Activated CD8-positive, alpha-beta memory T cell treated with anti-CD3 and anti-CD28 coated beads for 48 hours (primary cell): Measurements from ENCODE around the gene LGR6.
"Not testable (repeated sequence)": the region's sequence is repeated elsewhere in the genome, so short reads cannot be mapped to it uniquely, and the experiment has no call there.

Source experiments
- DNase-seq, 3 experiments: peaks; one replicate each; pipeline ENCODE4 v3.0.0-alpha.2; 2020; ENCODE audit warnings: low read depth in 2 of 3, low spot score in 2 of 3

The LGR6 gene

GRCh38 chr1:202159534-202160371 is 33.8 kb upstream of the LGR6 start:
- peak in 1 of 3 experiments; percentile 74 for DNase-seq

GRCh38 chr1:202160377-202160940 is 33.1 kb upstream of the LGR6 start, which contains the start of gene PTPN7:
Gene PTPN7, minus strand, starts transcription at chr1:202160602. Its CDS starts 1,200 bp downstream, at chr1:202159402.
- DNase-seq: peak; percentile 70 to 86 (median 80)

GRCh38 chr1:202161151-202162046 is 32.2 kb upstream of the LGR6 start:
- DNase-seq: no peak

- peak in 2 of 3 experiments; percentile 52 to 73 for DNase-seq
Observed at GRCh38 chr1:202162047-202162417, 31.6 kb upstream of the LGR6 start.

- no peak for DNase-seq
Observed at GRCh38 chr1:202162418-202163280, 30.9 kb upstream of the LGR6 start.

- no peak for DNase-seq
Observed at GRCh38 chr1:202163281-202164270, 30.0 kb upstream of the LGR6 start.

- peak in 1 of 3 experiments; percentile 47 for DNase-seq
Observed at GRCh38 chr1:202164271-202165037, 29.1 kb upstream of the LGR6 start.

GRCh38 chr1:202165267-202165941 is 28.2 kb upstream of the LGR6 start:
- DNase-seq: peak in 2 of 3 experiments; percentile 59 to 71

- DNase-seq: no peak
Observed at GRCh38 chr1:202165942-202166843, 27.4 kb upstream of the LGR6 start.

GRCh38 chr1:202167054-202167453 is 26.5 kb upstream of the LGR6 start:
- not testable (repeated sequence) for DNase-seq

GRCh38 chr1:202167708-202168415 is 25.7 kb upstream of the LGR6 start:
- DNase-seq: no peak

GRCh38 chr1:202168861-202169260 is 24.7 kb upstream of the LGR6 start:
- DNase-seq: no peak

GRCh38 chr1:202170726-202171125 is 22.9 kb upstream of the LGR6 start:
- no peak for DNase-seq

- DNase-seq: no peak
Observed at GRCh38 chr1:202171292-202172014, 22.1 kb upstream of the LGR6 start.

GRCh38 chr1:202172015-202172355 is 21.6 kb upstream of the LGR6 start:
- DNase-seq: no peak

GRCh38 chr1:202173993-202174392 is 19.6 kb upstream of the LGR6 start:
- no peak for DNase-seq
